Activated CD4-positive, alpha-beta memory T cell treated with anti-CD3 and anti-CD28 coated beads for 36 hours (primary cell): ENCODE measurements around the gene TBP. TPM values are rescaled to one million over a fixed set of nuclear protein-coding genes. Genes with fewer than 3 reads are reported as not detected.
A peak's percentile ranks its signal among the peaks of the same experiment; 100 is the strongest.
"Not testable (repeated sequence)": the region's sequence is repeated elsewhere in the genome, so short reads cannot be mapped to it uniquely, and the experiment has no call there.

Experiments used
- CTCF ChIA-PET: fragments of 350-600 bp; sonication (Branson Sonifier 250); formaldehyde crosslinking; loops from one replicate; lab custom pipeline; 2021; ENCODE audit warnings: antibody characterized with exemption, inconsistent platforms; lab: Charles Lee
- POLR2A ChIA-PET: fragments of 350-600 bp; sonication (Branson Sonifier 250); formaldehyde crosslinking; loops from one replicate; lab custom pipeline; 2021; ENCODE audit warnings: antibody characterized with exemption; lab: Charles Lee
- DNase-seq: peaks from one replicate; pipeline ENCODE4 v3.0.0-alpha.2; 2020
- H3K27ac Mint-ChIP-seq: one replicate; pipeline ENCODE4 v1.8.0; 2021; ENCODE audit warnings: mixed read lengths
- H3K27me3 Mint-ChIP-seq: one replicate; pipeline ENCODE4 v1.8.0; 2021; ENCODE audit warnings: mixed read lengths
- H3K36me3 Mint-ChIP-seq: one replicate; pipeline ENCODE4 v1.8.0; 2021; ENCODE audit warnings: mixed read lengths
- H3K4me1 Mint-ChIP-seq: one replicate; pipeline ENCODE4 v1.8.0; 2021; ENCODE audit warnings: low read depth, mixed read lengths
- H3K4me3 Mint-ChIP-seq: one replicate; pipeline ENCODE4 v1.8.0; 2021; ENCODE audit warnings: mild to moderate bottlenecking, mixed read lengths
- H3K9me3 Mint-ChIP-seq: one replicate; pipeline ENCODE4 v1.8.0; 2021; ENCODE audit warnings: mixed read lengths
- intact Hi-C: fragments of 100-400 bp; cut with micrococcal nuclease; formaldehyde crosslinking; loops from one replicate; pipeline ENCODE4 v1.15.1; 2023
- total RNA-seq, 2 experiments: library from RNA; stranded (reverse); gene quantifications; one replicate each; pipeline ENCODE4 v1.2.3, GENCODE V29; 2021

Gene TBP
- total RNA-seq, result 10 to 100 TPM; 21.2 to 22.3 TPM

- H3K4me1 Mint-ChIP-seq, result peaks cover 40% of the 10 kb centered on the region
- H3K27me3 Mint-ChIP-seq, result no peaks in the 10 kb centered on the region
- ChIA-PET CTCF (interaction anchor here (0.6 to 2.3 kb wide), 4 partner anchors 8 to 803 kb away, joined by 3 to 12 read pairs (median 4); partner anchors contain the start of genes DYNLT2, ERMARD and PDCD2), POLR2A (interaction anchor here (1.1 to 3.8 kb wide), 3 partner anchors 30 to 853 kb away, joined by 3 to 21 read pairs (median 5); partner anchors contain the start of genes DYNLT2, ERMARD and PDCD2)
- peaks cover 19% of the 10 kb centered on the region for H3K36me3 Mint-ChIP-seq
- peak; percentile 99 for DNase-seq
- intact Hi-C loops, result loop anchor here (1.0 kb wide), 5 partner anchors 30 to 852 kb away; partner anchors contain the start of genes C6orf120, DYNLT2, ERMARD and FAM120B
- no peaks in the 10 kb centered on the region for H3K9me3 Mint-ChIP-seq
- H3K4me3 Mint-ChIP-seq, result no peak within 1 kb of the TSS
- no peak within 1 kb of the TSS for H3K27ac Mint-ChIP-seq
Observed at GRCh38 chr6:170554013-170554795, at the start of gene TBP. TBP (plus strand) TSS chr6:170554369; CDS start chr6:170557030, 2,661 bp downstream.

GRCh38 chr6:170504479-170504878, 49.7 kb upstream of the TBP start:
- H3K4me1 Mint-ChIP-seq, result no peaks in the 10 kb centered on the region
- H3K36me3 Mint-ChIP-seq, result peaks cover 3% of the 10 kb centered on the region
- peaks cover 44% of the 10 kb centered on the region for H3K27me3 Mint-ChIP-seq
- no peak for DNase-seq
- H3K4me3 Mint-ChIP-seq, result no peak overlapping the region
- ChIA-PET CTCF (no interaction called here), POLR2A (no interaction called here)
- intact Hi-C loops, result no loop called here
- H3K27ac Mint-ChIP-seq, result no peak overlapping the region
- peaks cover 15% of the 10 kb centered on the region for H3K9me3 Mint-ChIP-seq

- intact Hi-C loops, result no loop called here
- Mint-ChIP-seq H3K9me3 (peaks cover 15% of the 10 kb centered on the region), H3K4me3 (no peak overlapping the region), H3K36me3 (peaks cover 3% of the 10 kb centered on the region), H3K4me1 (no peaks in the 10 kb centered on the region), H3K27ac (no peak overlapping the region), H3K27me3 (peaks cover 45% of the 10 kb centered on the region)
- no peak for DNase-seq
- ChIA-PET CTCF (no interaction called here), POLR2A (no interaction called here)
Observed at GRCh38 chr6:170505306-170505705, 48.9 kb upstream of the TBP start.

- Mint-ChIP-seq H3K9me3 (peaks cover 8% of the 10 kb centered on the region), H3K27me3 (peaks cover 41% of the 10 kb centered on the region), H3K36me3 (no peaks in the 10 kb centered on the region), H3K27ac (no peak overlapping the region), H3K4me1 (no peaks in the 10 kb centered on the region), H3K4me3 (no peak overlapping the region)
- CTCF ChIA-PET, result no interaction called here
- intact Hi-C loops, result no loop called here
- POLR2A ChIA-PET, result no interaction called here
- DNase-seq, result no peak
Observed at GRCh38 chr6:170506446-170506845, 47.7 kb upstream of the TBP start.

- H3K4me3 Mint-ChIP-seq, intact Hi-C loops, H3K4me1 Mint-ChIP-seq, H3K36me3 Mint-ChIP-seq, H3K9me3 Mint-ChIP-seq, CTCF ChIA-PET, POLR2A ChIA-PET, H3K27ac Mint-ChIP-seq, DNase-seq: not testable (repeated sequence)
- H3K27me3 Mint-ChIP-seq, result peaks cover 33% of the 10 kb centered on the region
Observed at GRCh38 chr6:170507728-170508127, 46.4 kb upstream of the TBP start.

GRCh38 chr6:170508275-170508674, 45.9 kb upstream of the TBP start:
- H3K9me3 Mint-ChIP-seq, H3K4me3 Mint-ChIP-seq, H3K27ac Mint-ChIP-seq, DNase-seq, H3K4me1 Mint-ChIP-seq, intact Hi-C loops, H3K36me3 Mint-ChIP-seq, POLR2A ChIA-PET, CTCF ChIA-PET: not testable (repeated sequence)
- peaks cover 28% of the 10 kb centered on the region for H3K27me3 Mint-ChIP-seq

GRCh38 chr6:170508892-170509722, 45.1 kb upstream of the TBP start:
- H3K27ac Mint-ChIP-seq, H3K4me1 Mint-ChIP-seq, POLR2A ChIA-PET, intact Hi-C loops, H3K4me3 Mint-ChIP-seq, H3K36me3 Mint-ChIP-seq, H3K9me3 Mint-ChIP-seq, DNase-seq: not testable (repeated sequence)
- H3K27me3 Mint-ChIP-seq, result peaks cover 21% of the 10 kb centered on the region
- CTCF ChIA-PET, result interaction anchor here (1.3 kb wide), 1 partner anchor 9 kb away, joined by 3 read pairs; no protein-coding TSS in a partner anchor

- POLR2A ChIA-PET, result no interaction called here
- H3K4me1 Mint-ChIP-seq, result no peaks in the 10 kb centered on the region
- CTCF ChIA-PET, result interaction anchor here (1.3 kb wide), 1 partner anchor 8 kb away, joined by 3 read pairs; no protein-coding TSS in a partner anchor
Observed at GRCh38 chr6:170509723-170510018, 44.5 kb upstream of the TBP start.

GRCh38 chr6:170510631-170511030, 43.5 kb upstream of the TBP start:
- H3K36me3 Mint-ChIP-seq, result no peaks in the 10 kb centered on the region
- no peak overlapping the region for H3K4me3 Mint-ChIP-seq
- no peaks in the 10 kb centered on the region for H3K4me1 Mint-ChIP-seq
- H3K27me3 Mint-ChIP-seq, result peaks cover 21% of the 10 kb centered on the region
- POLR2A ChIA-PET, result no interaction called here
- no peak for DNase-seq
- CTCF ChIA-PET, result no interaction called here
- H3K27ac Mint-ChIP-seq, result no peak overlapping the region
- no peaks in the 10 kb centered on the region for H3K9me3 Mint-ChIP-seq
- intact Hi-C loops, result loop anchor here (10.0 kb wide), 1 partner anchor 76 kb away; no protein-coding TSS in a partner anchor

More at GRCh38 chr6:170509723-170510018, 44.5 kb upstream of the TBP start:
- Mint-ChIP-seq H3K27me3 (peaks cover 21% of the 10 kb centered on the region), H3K9me3 (no peaks in the 10 kb centered on the region), H3K27ac (no peak overlapping the region), H3K4me3 (no peak overlapping the region), H3K36me3 (no peaks in the 10 kb centered on the region)
- no peak for DNase-seq
- intact Hi-C loops, result loop anchor here (10.0 kb wide), 1 partner anchor 75 kb away; no protein-coding TSS in a partner anchor

- H3K4me3 Mint-ChIP-seq, result no peak overlapping the region
- no peaks in the 10 kb centered on the region for H3K36me3 Mint-ChIP-seq
- ChIA-PET CTCF (no interaction called here), POLR2A (no interaction called here)
- no peaks in the 10 kb centered on the region for H3K9me3 Mint-ChIP-seq
- no peak for DNase-seq
- H3K27me3 Mint-ChIP-seq, result peaks cover 15% of the 10 kb centered on the region
- intact Hi-C loops, result loop anchor here (10.0 kb wide), 1 partner anchor 77 kb away; no protein-coding TSS in a partner anchor
- no peaks in the 10 kb centered on the region for H3K4me1 Mint-ChIP-seq
- H3K27ac Mint-ChIP-seq, result no peak overlapping the region
Observed at GRCh38 chr6:170512249-170512648, 41.9 kb upstream of the TBP start.

- no peaks in the 10 kb centered on the region for H3K9me3 Mint-ChIP-seq
- peaks cover 16% of the 10 kb centered on the region for H3K27me3 Mint-ChIP-seq
- CTCF ChIA-PET, result interaction anchor here (2.5 kb wide), 1 partner anchor 683 kb away, joined by 9 read pairs; no protein-coding TSS in a partner anchor
- H3K4me3 Mint-ChIP-seq, result no peak overlapping the region
- H3K36me3 Mint-ChIP-seq, result no peaks in the 10 kb centered on the region
- no peaks in the 10 kb centered on the region for H3K4me1 Mint-ChIP-seq
- intact Hi-C loops, result loop anchor here (5.0 to 10.0 kb wide), 2 partner anchors 80 to 723 kb away; no protein-coding TSS in a partner anchor
- H3K27ac Mint-ChIP-seq, result no peak overlapping the region
- POLR2A ChIA-PET, result no interaction called here
- no peak for DNase-seq
Observed at GRCh38 chr6:170514908-170515307, 39.3 kb upstream of the TBP start.
